Measurements from ENCODE around the gene GNAT2. TPM values are rescaled to one million over a fixed set of nuclear protein-coding genes. Genes with fewer than 3 reads are reported as not detected.
"Not testable (repeated sequence)": the region's sequence is repeated elsewhere in the genome, so short reads cannot be mapped to it uniquely, and the experiment has no call there.

GNAT2 gene
- polyA plus RNA-seq, 1 experiment = 0.06 TPM

GRCh38 chr1:109661391-109661790, 42.0 kb upstream of the GNAT2 start:
- no peak for TF ChIP-seq CTCF (IDR thresholded peaks at IDR 0.05; ENCODE audit: low read depth, low read length)
- no peak for DNase-seq (ENCODE audit: low read depth, low spot score)
- CTCF ChIA-PET = interaction anchor here (1.2 kb wide), 1 partner anchor 32 kb away, joined by 3 read pairs; no protein-coding TSS in a partner anchor
- Histone ChIP-seq H3K9me3 (ENCODE audit: control insufficient read depth, insufficient read depth, low read length) (no peaks in the 10 kb centered on the region), H3K27ac (ENCODE audit: low read depth, low read length) (no peak overlapping the region), H3K27me3 (ENCODE audit: control insufficient read depth, insufficient read depth, low read length) (no peaks in the 10 kb centered on the region), H3K4me3 (ENCODE audit: low read depth, low read length) (no peak overlapping the region)
- POLR2A ChIA-PET = interaction anchor here (0.6 kb wide), 1 partner anchor 562 kb away, joined by 4 read pairs; no protein-coding TSS in a partner anchor

DNA sequence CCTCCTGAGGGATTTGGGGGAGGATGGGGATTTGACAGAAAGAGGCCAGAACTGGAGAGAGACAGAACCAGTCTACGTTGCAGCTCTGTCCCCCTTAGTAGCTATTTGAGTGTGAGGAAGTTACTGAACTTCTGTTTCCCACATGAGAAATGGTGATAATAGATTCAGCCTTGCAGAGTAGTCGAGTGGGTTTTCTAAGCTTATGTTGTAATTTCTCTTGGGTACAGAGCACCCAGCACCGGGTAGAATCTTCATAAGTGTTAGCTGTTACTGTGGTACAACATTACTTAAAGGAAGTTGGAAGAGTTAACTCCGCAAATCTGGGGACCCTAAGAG, 41.2 kb upstream of the GNAT2 start:
- H3K27ac ChIP-seq (ENCODE audit: low read depth, low read length); DNase-seq (ENCODE audit: low read depth, low spot score); POLR2A ChIA-PET; H3K27me3 ChIP-seq (ENCODE audit: control insufficient read depth, insufficient read depth, low read length); H3K9me3 ChIP-seq (ENCODE audit: control insufficient read depth, insufficient read depth, low read length); CTCF ChIA-PET; H3K4me3 ChIP-seq (ENCODE audit: low read depth, low read length): not testable (repeated sequence)

GRCh38 chr1:109659997-109660690, 40.7 kb upstream of the GNAT2 start:
- H3K9me3 ChIP-seq (ENCODE audit: control insufficient read depth, insufficient read depth, low read length) = no peaks in the 10 kb centered on the region
- no peak for TF ChIP-seq CTCF (IDR thresholded peaks at IDR 0.05; ENCODE audit: low read depth, low read length)
- H3K27me3 ChIP-seq (ENCODE audit: control insufficient read depth, insufficient read depth, low read length) = no peaks in the 10 kb centered on the region
- DNase-seq (ENCODE audit: low read depth, low spot score) = no peak
- POLR2A ChIA-PET = no interaction called here
- no peak overlapping the region for H3K4me3 ChIP-seq (ENCODE audit: low read depth, low read length)
- CTCF ChIA-PET = no interaction called here
- no peak overlapping the region for H3K27ac ChIP-seq (ENCODE audit: low read depth, low read length)

DNA sequence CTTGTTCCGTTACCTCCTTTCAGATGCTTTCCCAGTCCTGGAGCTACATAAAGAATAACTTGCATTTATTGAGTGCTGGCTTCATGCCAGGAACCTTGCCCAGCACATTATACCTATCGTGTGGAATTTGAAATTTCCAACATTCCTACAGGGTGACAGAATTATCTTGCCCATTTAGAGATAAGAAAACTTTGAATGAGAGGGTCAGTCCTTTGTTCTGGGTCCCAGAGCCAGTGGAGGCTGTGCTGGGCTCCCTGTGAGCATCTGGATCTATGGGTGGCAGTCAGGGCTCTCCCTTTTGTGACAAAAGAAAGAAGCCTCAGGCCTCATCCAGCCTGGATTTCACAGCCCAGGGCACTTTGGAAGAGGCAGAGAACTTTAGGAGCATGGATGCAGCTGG, 39.7 kb upstream of the GNAT2 start:
- no peaks in the 10 kb centered on the region for H3K27me3 ChIP-seq (ENCODE audit: control insufficient read depth, insufficient read depth, low read length)
- H3K4me3 ChIP-seq (ENCODE audit: low read depth, low read length) = no peak overlapping the region
- no peak for TF ChIP-seq CTCF (IDR thresholded peaks at IDR 0.05; ENCODE audit: low read depth, low read length)
- no peaks in the 10 kb centered on the region for H3K9me3 ChIP-seq (ENCODE audit: control insufficient read depth, insufficient read depth, low read length)
- POLR2A ChIA-PET = no interaction called here
- CTCF ChIA-PET = no interaction called here
- no peak overlapping the region for H3K27ac ChIP-seq (ENCODE audit: low read depth, low read length)
- DNase-seq (ENCODE audit: low read depth, low spot score) = no peak

DNA sequence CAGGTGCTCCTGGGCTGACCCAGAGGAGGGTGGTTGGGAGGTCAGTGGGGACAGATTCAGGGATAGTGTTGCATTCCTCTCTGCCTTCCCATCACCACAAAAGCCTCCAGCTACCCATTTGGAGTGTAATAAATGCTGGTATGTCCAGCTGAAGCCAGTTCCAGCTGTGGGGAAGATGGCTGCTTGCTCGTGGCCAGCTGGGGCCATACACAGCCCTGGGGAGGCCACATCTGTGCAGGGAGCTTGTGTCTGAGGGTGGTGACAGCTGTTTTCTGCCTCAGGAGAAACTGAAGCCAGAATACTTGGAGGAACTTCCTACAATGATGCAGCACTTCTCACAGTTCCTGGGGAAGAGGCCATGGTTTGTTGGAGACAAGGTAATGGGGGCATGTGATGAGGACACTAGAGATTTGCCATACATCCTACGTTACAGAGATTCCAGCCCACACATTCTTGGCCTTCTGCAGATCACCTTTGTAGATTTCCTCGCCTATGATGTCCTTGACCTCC, 39.2 kb upstream of the GNAT2 start:
- no peak for DNase-seq (ENCODE audit: low read depth, low spot score)
- Histone ChIP-seq H3K4me3 (ENCODE audit: low read depth, low read length) (no peak overlapping the region), H3K27me3 (ENCODE audit: control insufficient read depth, insufficient read depth, low read length) (no peaks in the 10 kb centered on the region), H3K9me3 (ENCODE audit: control insufficient read depth, insufficient read depth, low read length) (no peaks in the 10 kb centered on the region), H3K27ac (ENCODE audit: low read depth, low read length) (no peak overlapping the region)
- ChIA-PET POLR2A (no interaction called here), CTCF (interaction anchor here (0.6 to 1.1 kb wide), 3 partner anchors 9 to 325 kb away, joined by 3 to 8 read pairs (median 5); no protein-coding TSS in a partner anchor)
- TF ChIP-seq CTCF (IDR thresholded peaks at IDR 0.05; ENCODE audit: low read depth, low read length) = no peak

Data from AG04450 (cell line).